Breast epithelium (tissue), 3 donors: ENCODE results near the gene DOLPP1.

ENCODE experiments used
- CTCF ChIP-seq, 3 donors: fragments of 450-650 bp; IDR thresholded peaks; one replicate each; pipeline ENCODE4 v1.5.1; 2016 to 2017; ENCODE audit warnings: antibody characterized with exemption in 3 of 3, mild to moderate bottlenecking in 3 of 3, moderate library complexity in 3 of 3
- POLR2A ChIP-seq: fragments of 450-650 bp; IDR thresholded peaks from one replicate; pipeline ENCODE4 v1.6.1; 2016; ENCODE audit warnings: antibody characterized with exemption, mild to moderate bottlenecking, moderate library complexity
- POLR2AphosphoS5 ChIP-seq, 3 donors: sonication (generic); formaldehyde crosslinking; IDR thresholded peaks; one replicate each; pipeline ENCODE4 v1.6.1; 2017; ENCODE audit warnings: antibody characterized with exemption in 3 of 3

- TF ChIP-seq POLR2A (no peak), CTCF (IDR thresholded peaks at IDR 0.05) (no peak), POLR2AphosphoS5 (IDR thresholded peaks at IDR 0.05) (no peak)
Observed at GRCh38 chr9:129118799-129119198, 37.9 kb downstream of the DOLPP1 start.
